Progenitor cell of endocrine pancreas (in vitro differentiated cells): ENCODE results near the gene CLASRP. TPM values are rescaled to one million over a fixed set of nuclear protein-coding genes. Genes with fewer than 3 reads are reported as not detected.
A peak's percentile ranks its signal among the peaks of the same experiment; 100 is the strongest.

Experiments used
- DNase-seq: peaks from one replicate; pipeline ENCODE4 v3.0.0; 2021; ENCODE audit warnings: low spot score; ENCODE audit not compliant: unreplicated experiment
- H3K27ac Mint-ChIP-seq: 2 replicates; pipeline ENCODE4 v1.8.0; 2021; ENCODE audit warnings: mild to moderate bottlenecking, moderate library complexity, mixed read lengths
- H3K27me3 Mint-ChIP-seq: 2 replicates; pipeline ENCODE4 v1.8.0; 2021; ENCODE audit warnings: mixed read lengths
- H3K36me3 Mint-ChIP-seq: 2 replicates; pipeline ENCODE4 v1.8.0; 2022; ENCODE audit warnings: mixed read lengths; ENCODE audit not compliant: insufficient read depth
- H3K4me1 Mint-ChIP-seq: 2 replicates; pipeline ENCODE4 v1.8.0; 2021; ENCODE audit warnings: low read depth, mixed read lengths
- H3K4me3 Mint-ChIP-seq: 2 replicates; pipeline ENCODE4 v1.8.0; 2021; ENCODE audit warnings: low read depth, mild to moderate bottlenecking, moderate library complexity, mixed read lengths
- H3K9me3 Mint-ChIP-seq: 2 replicates; pipeline ENCODE4 v1.8.0; 2021; ENCODE audit warnings: low read depth, mixed read lengths
- CTCF ChIP-seq: fragments of 200-600 bp; sonication (generic); IDR thresholded peaks from one replicate; pipeline ENCODE4 v1.5.0; 2021; ENCODE audit warnings: antibody characterized with exemption, mild to moderate bottlenecking; ENCODE audit not compliant: unreplicated experiment
- total RNA-seq: library from RNA; stranded (reverse); gene quantifications from 2 replicates; pipeline ENCODE4 v1.2.1, GENCODE V29; 2021

CLASRP gene
- total RNA-seq, 1 donor from 2014 or later: 111 TPM

- TF ChIP-seq CTCF: no peak
- H3K9me3 Mint-ChIP-seq: no peaks in the 10 kb centered on the region
- no peak overlapping the region for H3K4me3 Mint-ChIP-seq
- peaks cover 7% of the 10 kb centered on the region for H3K36me3 Mint-ChIP-seq
- H3K27me3 Mint-ChIP-seq: peaks cover 10% of the 10 kb centered on the region
- no peak overlapping the region for H3K27ac Mint-ChIP-seq
- peaks cover 3% of the 10 kb centered on the region for H3K4me1 Mint-ChIP-seq
- DNase-seq: no peak
Observed at GRCh38 chr19:45071545-45071938, 32.7 kb downstream of the CLASRP start.

GRCh38 chr19:45071969-45072790, 33.3 kb downstream of the CLASRP start:
- no peak overlapping the region for H3K4me3 Mint-ChIP-seq
- no peak for DNase-seq
- H3K27me3 Mint-ChIP-seq: peaks cover 16% of the 10 kb centered on the region
- H3K27ac Mint-ChIP-seq: no peak overlapping the region
- TF ChIP-seq CTCF: no peak
- no peaks in the 10 kb centered on the region for H3K9me3 Mint-ChIP-seq
- peaks cover 7% of the 10 kb centered on the region for H3K4me1 Mint-ChIP-seq
- H3K36me3 Mint-ChIP-seq: peaks cover 7% of the 10 kb centered on the region

GRCh38 chr19:45074744-45075300, 36.0 kb downstream of the CLASRP start:
- peaks cover 22% of the 10 kb centered on the region for H3K27me3 Mint-ChIP-seq
- peaks cover 11% of the 10 kb centered on the region for H3K4me1 Mint-ChIP-seq
- no peak overlapping the region for H3K27ac Mint-ChIP-seq
- no peak for DNase-seq
- H3K9me3 Mint-ChIP-seq: no peaks in the 10 kb centered on the region
- H3K4me3 Mint-ChIP-seq: peak overlapping the region; percentile 29
- no peak for TF ChIP-seq CTCF
- H3K36me3 Mint-ChIP-seq: peaks cover 2% of the 10 kb centered on the region

GRCh38 chr19:45075301-45076028, 36.6 kb downstream of the CLASRP start:
- no peak for DNase-seq
- Mint-ChIP-seq H3K4me3 (peak overlapping the region; percentile 56), H3K4me1 (peaks cover 18% of the 10 kb centered on the region), H3K27me3 (peaks cover 22% of the 10 kb centered on the region), H3K27ac (no peak overlapping the region), H3K9me3 (no peaks in the 10 kb centered on the region), H3K36me3 (peaks cover 2% of the 10 kb centered on the region)
- TF ChIP-seq CTCF: no peak
